ENCODE results near the gene ENPP7.
"Not testable (repeated sequence)": the region's sequence is repeated elsewhere in the genome, so short reads cannot be mapped to it uniquely, and the experiment has no call there.

ENPP7 gene

GRCh38 chr17:79755591-79755990 is 24.8 kb downstream of the ENPP7 start:
- Histone ChIP-seq H3K4me3 (ENCODE audit: low read depth, low read length) (no peak overlapping the region), H3K9me3 (ENCODE audit: control insufficient read depth, insufficient read depth, low read depth, low read length) (no peaks in the 10 kb centered on the region), H3K9ac (ENCODE audit: low read length) (no peak overlapping the region), H3K4me1 (ENCODE audit: control insufficient read depth, insufficient read depth, low read length) (no peaks in the 10 kb centered on the region), H3K27me3 (ENCODE audit: control insufficient read depth, insufficient read depth, low read length) (peaks cover 13% of the 10 kb centered on the region), H3K36me3 (ENCODE audit: control insufficient read depth, insufficient read depth, low read length) (no peaks in the 10 kb centered on the region), H3K27ac (ENCODE audit: low read depth, low read length) (no peak overlapping the region)

GRCh38 chr17:79757140-79757745 is 26.5 kb downstream of the ENPP7 start:
- Histone ChIP-seq H3K9ac (ENCODE audit: low read length) (no peak overlapping the region), H3K36me3 (ENCODE audit: control insufficient read depth, insufficient read depth, low read length) (no peaks in the 10 kb centered on the region), H3K4me1 (ENCODE audit: control insufficient read depth, insufficient read depth, low read length) (no peaks in the 10 kb centered on the region)

GRCh38 chr17:79758271-79758670 is 27.5 kb downstream of the ENPP7 start:
- Histone ChIP-seq H3K4me3 (ENCODE audit: low read depth, low read length) (no peak overlapping the region), H3K36me3 (ENCODE audit: control insufficient read depth, insufficient read depth, low read length) (no peaks in the 10 kb centered on the region), H3K9ac (ENCODE audit: low read length) (no peak overlapping the region), H3K4me1 (ENCODE audit: control insufficient read depth, insufficient read depth, low read length) (no peaks in the 10 kb centered on the region), H3K27me3 (ENCODE audit: control insufficient read depth, insufficient read depth, low read length) (peaks cover 5% of the 10 kb centered on the region; the same call in 1 of the 2 replicates), H3K9me3 (ENCODE audit: control insufficient read depth, insufficient read depth, low read depth, low read length) (no peaks in the 10 kb centered on the region), H3K27ac (ENCODE audit: low read depth, low read length) (no peak overlapping the region)

More at GRCh38 chr17:79757140-79757745, 26.5 kb downstream of the ENPP7 start:
- H3K9me3 ChIP-seq (ENCODE audit: control insufficient read depth, insufficient read depth, low read depth, low read length), result no peaks in the 10 kb centered on the region
- peaks cover 5% of the 10 kb centered on the region; the same call in 1 of the 2 replicates for H3K27me3 ChIP-seq (ENCODE audit: control insufficient read depth, insufficient read depth, low read length)
- H3K27ac ChIP-seq (ENCODE audit: low read depth, low read length), result no peak overlapping the region
- H3K4me3 ChIP-seq (ENCODE audit: low read depth, low read length), result no peak overlapping the region

GRCh38 chr17:79760197-79760906 is 29.6 kb downstream of the ENPP7 start:
- no peaks in the 10 kb centered on the region for H3K9me3 ChIP-seq (ENCODE audit: control insufficient read depth, insufficient read depth, low read depth, low read length)
- H3K27me3 ChIP-seq (ENCODE audit: control insufficient read depth, insufficient read depth, low read length), result peaks cover 5% of the 10 kb centered on the region; the same call in 1 of the 2 replicates
- H3K36me3 ChIP-seq (ENCODE audit: control insufficient read depth, insufficient read depth, low read length), result no peaks in the 10 kb centered on the region
- H3K4me1 ChIP-seq (ENCODE audit: control insufficient read depth, insufficient read depth, low read length), result no peaks in the 10 kb centered on the region
- H3K4me3 ChIP-seq (ENCODE audit: low read depth, low read length), result no peak overlapping the region
- H3K9ac ChIP-seq (ENCODE audit: low read length), result no peak overlapping the region
- no peak overlapping the region for H3K27ac ChIP-seq (ENCODE audit: low read depth, low read length)

GRCh38 chr17:79761894-79762589 is 31.3 kb downstream of the ENPP7 start:
- no peak overlapping the region for H3K27ac ChIP-seq (ENCODE audit: low read depth, low read length)
- no peaks in the 10 kb centered on the region for H3K36me3 ChIP-seq (ENCODE audit: control insufficient read depth, insufficient read depth, low read length)
- H3K27me3 ChIP-seq (ENCODE audit: control insufficient read depth, insufficient read depth, low read length), result no peaks in the 10 kb centered on the region
- H3K9ac ChIP-seq (ENCODE audit: low read length), result no peak overlapping the region
- no peak overlapping the region for H3K4me3 ChIP-seq (ENCODE audit: low read depth, low read length)
- H3K9me3 ChIP-seq (ENCODE audit: control insufficient read depth, insufficient read depth, low read depth, low read length), result no peaks in the 10 kb centered on the region
- no peaks in the 10 kb centered on the region for H3K4me1 ChIP-seq (ENCODE audit: control insufficient read depth, insufficient read depth, low read length)

GRCh38 chr17:79765708-79766107 is 35.0 kb downstream of the ENPP7 start:
- H3K27ac ChIP-seq (ENCODE audit: low read depth, low read length), result no peak overlapping the region
- no peaks in the 10 kb centered on the region for H3K36me3 ChIP-seq (ENCODE audit: control insufficient read depth, insufficient read depth, low read length)
- H3K9ac ChIP-seq (ENCODE audit: low read length), result no peak overlapping the region
- H3K9me3 ChIP-seq (ENCODE audit: control insufficient read depth, insufficient read depth, low read depth, low read length), result no peaks in the 10 kb centered on the region
- no peaks in the 10 kb centered on the region for H3K4me1 ChIP-seq (ENCODE audit: control insufficient read depth, insufficient read depth, low read length)
- peaks cover 7% of the 10 kb centered on the region for H3K27me3 ChIP-seq (ENCODE audit: control insufficient read depth, insufficient read depth, low read length)
- no peak overlapping the region for H3K4me3 ChIP-seq (ENCODE audit: low read depth, low read length)

GRCh38 chr17:79769570-79770506 is 39.1 kb downstream of the ENPP7 start:
- Histone ChIP-seq H3K9me3 (ENCODE audit: control insufficient read depth, insufficient read depth, low read depth, low read length) (no peaks in the 10 kb centered on the region), H3K4me1 (ENCODE audit: control insufficient read depth, insufficient read depth, low read length) (peaks cover 4% of the 10 kb centered on the region), H3K9ac (ENCODE audit: low read length) (no peak overlapping the region), H3K27me3 (ENCODE audit: control insufficient read depth, insufficient read depth, low read length) (peaks cover 14% of the 10 kb centered on the region), H3K27ac (ENCODE audit: low read depth, low read length) (no peak overlapping the region), H3K4me3 (ENCODE audit: low read depth, low read length) (no peak overlapping the region), H3K36me3 (ENCODE audit: control insufficient read depth, insufficient read depth, low read length) (no peaks in the 10 kb centered on the region)

- H3K27ac ChIP-seq (ENCODE audit: low read depth, low read length), result no peak overlapping the region
- H3K9me3 ChIP-seq (ENCODE audit: control insufficient read depth, insufficient read depth, low read depth, low read length), result no peaks in the 10 kb centered on the region
- H3K27me3 ChIP-seq (ENCODE audit: control insufficient read depth, insufficient read depth, low read length), result peaks cover 19% of the 10 kb centered on the region
- no peak overlapping the region for H3K4me3 ChIP-seq (ENCODE audit: low read depth, low read length)
- peaks cover 12% of the 10 kb centered on the region for H3K4me1 ChIP-seq (ENCODE audit: control insufficient read depth, insufficient read depth, low read length)
- no peaks in the 10 kb centered on the region for H3K36me3 ChIP-seq (ENCODE audit: control insufficient read depth, insufficient read depth, low read length)
- H3K9ac ChIP-seq (ENCODE audit: low read length), result no peak overlapping the region
Observed at GRCh38 chr17:79771276-79771675, 40.5 kb downstream of the ENPP7 start.

- H3K4me1 ChIP-seq (ENCODE audit: control insufficient read depth, insufficient read depth, low read length), result peaks cover 23% of the 10 kb centered on the region
Observed at GRCh38 chr17:79772726-79773125, 42.0 kb downstream of the ENPP7 start.

GRCh38 chr17:79774561-79774975 is 43.8 kb downstream of the ENPP7 start:
- peaks cover 1% of the 10 kb centered on the region; the same call in 1 of the 2 replicates for H3K36me3 ChIP-seq (ENCODE audit: control insufficient read depth, insufficient read depth, low read length)
- peaks cover 30% of the 10 kb centered on the region for H3K4me1 ChIP-seq (ENCODE audit: control insufficient read depth, insufficient read depth, low read length)
- H3K27me3 ChIP-seq (ENCODE audit: control insufficient read depth, insufficient read depth, low read length), result peaks cover 18% of the 10 kb centered on the region
- H3K4me3 ChIP-seq (ENCODE audit: low read depth, low read length), result no peak overlapping the region
- H3K9ac ChIP-seq (ENCODE audit: low read length), result no peak overlapping the region
- H3K27ac ChIP-seq (ENCODE audit: low read depth, low read length), result no peak overlapping the region
- no peaks in the 10 kb centered on the region for H3K9me3 ChIP-seq (ENCODE audit: control insufficient read depth, insufficient read depth, low read depth, low read length)

More at GRCh38 chr17:79772726-79773125, 42.0 kb downstream of the ENPP7 start:
- not testable (repeated sequence) for H3K27ac ChIP-seq (ENCODE audit: low read depth, low read length); H3K9ac ChIP-seq (ENCODE audit: low read length); H3K36me3 ChIP-seq (ENCODE audit: control insufficient read depth, insufficient read depth, low read length); H3K4me3 ChIP-seq (ENCODE audit: low read depth, low read length); H3K9me3 ChIP-seq (ENCODE audit: control insufficient read depth, insufficient read depth, low read depth, low read length)
- peaks cover 19% of the 10 kb centered on the region for H3K27me3 ChIP-seq (ENCODE audit: control insufficient read depth, insufficient read depth, low read length)

Data from HUES6 (cell line).